ENCODE measurements around the gene KDM6A. TPM values are rescaled to one million over a fixed set of nuclear protein-coding genes. Genes with fewer than 3 reads are reported as not detected.
"Not testable (repeated sequence)": the region's sequence is repeated elsewhere in the genome, so short reads cannot be mapped to it uniquely, and the experiment has no call there.

The KDM6A gene
- total RNA-seq, 1 experiment from 2014 or later: 9.1 TPM

GRCh38 chrX:44922980-44923379 lies 50.0 kb downstream of the KDM6A start:
- DNase-seq (ENCODE audit: low read depth): no peak

GRCh38 chrX:44927398-44927797 lies 54.4 kb downstream of the KDM6A start:
- DNase-seq (ENCODE audit: low read depth): no peak

- DNase-seq (ENCODE audit: low read depth): no peak
Observed at GRCh38 chrX:44931441-44931973, 58.5 kb downstream of the KDM6A start.

- no peak for DNase-seq (ENCODE audit: low read depth)
Observed at GRCh38 chrX:44935172-44935571, 62.2 kb downstream of the KDM6A start.

GRCh38 chrX:44935640-44936039 lies 62.7 kb downstream of the KDM6A start:
- DNase-seq (ENCODE audit: low read depth): no peak

GRCh38 chrX:44937606-44938005 lies 64.6 kb downstream of the KDM6A start:
- DNase-seq (ENCODE audit: low read depth): no peak

GRCh38 chrX:44938111-44938510 lies 65.1 kb downstream of the KDM6A start:
- no peak for DNase-seq (ENCODE audit: low read depth)

GRCh38 chrX:44940541-44940940 lies 67.6 kb downstream of the KDM6A start:
- not testable (repeated sequence) for DNase-seq (ENCODE audit: low read depth)

GRCh38 chrX:44943007-44943406 lies 70.0 kb downstream of the KDM6A start:
- DNase-seq (ENCODE audit: low read depth): no peak

GRCh38 chrX:44944894-44945293 lies 71.9 kb downstream of the KDM6A start:
- DNase-seq (ENCODE audit: low read depth): no peak

- DNase-seq (ENCODE audit: low read depth): no peak
Observed at GRCh38 chrX:44945736-44946135, 72.7 kb downstream of the KDM6A start.

GRCh38 chrX:44946771-44947170 lies 73.8 kb downstream of the KDM6A start:
- peak; percentile 28 for DNase-seq (ENCODE audit: low read depth)

GRCh38 chrX:44947995-44948394 lies 75.0 kb downstream of the KDM6A start:
- DNase-seq (ENCODE audit: low read depth): no peak

GRCh38 chrX:44948406-44948805 lies 75.4 kb downstream of the KDM6A start:
- DNase-seq (ENCODE audit: low read depth): no peak

- DNase-seq (ENCODE audit: low read depth): no peak
Observed at GRCh38 chrX:44949125-44949524, 76.1 kb downstream of the KDM6A start.

- not testable (repeated sequence) for DNase-seq (ENCODE audit: low read depth)
Observed at GRCh38 chrX:44950471-44951366, 77.7 kb downstream of the KDM6A start.

GRCh38 chrX:44951572-44952067 lies 78.6 kb downstream of the KDM6A start:
- DNase-seq (ENCODE audit: low read depth): no peak

GRCh38 chrX:44952329-44953027 lies 79.5 kb downstream of the KDM6A start:
- no peak for DNase-seq (ENCODE audit: low read depth)

GRCh38 chrX:44953734-44954502 lies 80.9 kb downstream of the KDM6A start:
- DNase-seq (ENCODE audit: low read depth): no peak

- DNase-seq (ENCODE audit: low read depth): no peak
Observed at GRCh38 chrX:44954562-44954961, 81.6 kb downstream of the KDM6A start.

- no peak for DNase-seq (ENCODE audit: low read depth)
Observed at GRCh38 chrX:44957848-44958247, 84.9 kb downstream of the KDM6A start.

- no peak for DNase-seq (ENCODE audit: low read depth)
Observed at GRCh38 chrX:44958480-44958879, 85.5 kb downstream of the KDM6A start.

Data from LHCN-M2 (cell line).